Suprapubic skin (tissue), 3 donors: Measurements from ENCODE around the gene IL1B.

Experiments used
- CTCF ChIP-seq, 2 donors: fragments of 200-600 bp in 1 of 2; fragments of 450-650 bp in 1 of 2; sonication (generic) in 1 of 2; IDR thresholded peaks; one replicate each; pipeline ENCODE4 v1.5.1; 2016 to 2019; ENCODE audit warnings: antibody characterized with exemption in 2 of 2, mild to moderate bottlenecking in 1 of 2, moderate library complexity in 1 of 2
- POLR2A ChIP-seq, 2 donors: fragments of 450-650 bp; IDR thresholded peaks; one replicate each; pipeline ENCODE4 v1.6.1; 2017; ENCODE audit warnings: antibody characterized with exemption in 2 of 2, mild to moderate bottlenecking in 2 of 2, moderate library complexity in 2 of 2

DNA sequence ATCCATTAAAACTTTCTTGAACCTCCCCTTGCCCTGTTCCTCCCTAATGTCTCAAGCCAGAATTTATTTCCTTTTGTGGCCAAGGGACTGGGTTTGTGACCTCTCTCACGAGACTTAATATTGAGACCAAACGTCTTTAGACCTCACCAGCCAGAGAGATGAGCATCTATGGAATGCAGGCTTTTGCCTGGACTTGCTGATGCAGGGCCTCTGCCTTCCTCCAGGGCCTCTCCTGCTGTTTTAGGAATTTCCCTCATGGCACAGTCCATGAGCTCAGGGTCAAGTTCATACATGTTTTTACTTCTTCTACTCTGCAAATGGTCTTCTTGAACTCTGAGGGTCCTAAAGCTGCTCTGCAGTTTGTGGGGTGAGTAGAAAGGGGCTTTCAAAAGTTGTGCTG is 22.3 kb downstream of the IL1B start:
- TF ChIP-seq CTCF (IDR thresholded peaks at IDR 0.05): no peak
- no peak for TF ChIP-seq POLR2A (IDR thresholded peaks at IDR 0.05)
